B cell (primary cell): ENCODE results near the gene CHD9. TPM values are rescaled to one million over a fixed set of nuclear protein-coding genes. Genes with fewer than 3 reads are reported as not detected.

Experiments
- ATAC-seq: fragments of 200-7000 bp; cut with Tn5 transposase; one replicate; pipeline ENCODE4 v1.10.0; 2021; ENCODE audit warnings: low read depth, mild to moderate bottlenecking, moderate number of reproducible peaks, moderate library complexity
- CTCF ChIA-PET: fragments of 350-600 bp; sonication (Branson Sonifier 250); formaldehyde crosslinking; loops from one replicate; lab custom pipeline; 2021; ENCODE audit warnings: antibody characterized with exemption, inconsistent platforms; lab: Charles Lee
- POLR2A ChIA-PET: fragments of 350-600 bp; sonication (Branson Sonifier 250); formaldehyde crosslinking; loops from one replicate; lab custom pipeline; 2021; ENCODE audit warnings: antibody characterized with exemption; lab: Charles Lee
- DNase-seq: peaks from one replicate; pipeline ENCODE4 v3.0.0; 2013
- H2AFZ ChIP-seq: 2 replicates; pipeline ENCODE4 v1.6.1; 2012; ENCODE audit warnings: mild to moderate bottlenecking, low read depth, low read length; ENCODE audit not compliant: insufficient read depth, poor library complexity, severe bottlenecking
- H3K27ac ChIP-seq, 2 donors: 1 replicate in 1 of 2; 2 replicates in 1 of 2; pipeline ENCODE4 v1.5.1; 2012 to 2013; ENCODE audit warnings: low read length in 2 of 2, mild to moderate bottlenecking in 2 of 2, moderate library complexity in 1 of 2
- H3K27me3 ChIP-seq, 4 experiments: fragments of 200-600 bp in 1 of 4; sonication (generic) in 1 of 4; replicated peaks in 1 of 4; 1 replicate in 2 of 4; 2 replicates in 2 of 4; pipeline versions ENCODE4 v1.6.1 to v1.7.0; 2013 to 2016; ENCODE audit warnings: low read length in 3 of 4, mild to moderate bottlenecking in 2 of 4, mixed read lengths in 1 of 4, moderate library complexity in 1 of 4; ENCODE audit not compliant: insufficient read depth in 4 of 4, control insufficient read depth in 3 of 4; ENCODE audit errors: control extremely low read depth in 1 of 4
- H3K36me3 ChIP-seq, 2 experiments: replicated peaks in 1 of 2; 1 replicate in 1 of 2; 2 replicates in 1 of 2; pipeline versions ENCODE4 v1.6.1 to v1.7.1; 2013; ENCODE audit warnings: low read length in 1 of 2; ENCODE audit not compliant: insufficient read depth in 2 of 2, control insufficient read depth in 1 of 2; ENCODE audit errors: control extremely low read depth in 1 of 2, extremely low read depth in 1 of 2
- H3K4me1 ChIP-seq, 2 donors: fragments of 200-600 bp in 1 of 2; sonication (generic) in 1 of 2; 1 replicate in 1 of 2; 2 replicates in 1 of 2; pipeline versions ENCODE4 v1.5.1 to v1.6.1; 2013 to 2017; ENCODE audit warnings: low read length in 2 of 2; ENCODE audit not compliant: control insufficient read depth in 2 of 2, insufficient read depth in 2 of 2
- H3K4me2 ChIP-seq: replicated peaks from 2 replicates; pipeline ENCODE3; 2012; ENCODE audit warnings: mild to moderate bottlenecking, low read depth, low read length; ENCODE audit not compliant: poor library complexity, severe bottlenecking
- H3K4me3 ChIP-seq, 5 experiments: fragments of 200-600 bp in 1 of 5; sonication (generic) in 1 of 5; 1 replicate in 3 of 5; 2 replicates in 2 of 5; pipeline versions ENCODE4 v1.5.1 to v1.7.0; 2011 to 2016; ENCODE audit warnings: low read length in 4 of 5, mild to moderate bottlenecking in 4 of 5, low read depth in 2 of 5, control low read depth in 1 of 5, moderate library complexity in 1 of 5; ENCODE audit not compliant: insufficient read depth in 1 of 5; ENCODE audit errors: control extremely low read depth in 1 of 5, extremely low read depth in 1 of 5
- H3K79me2 ChIP-seq: fragments of 200-600 bp; sonication (generic); one replicate; pipeline ENCODE4 v1.6.0; 2016; ENCODE audit warnings: low read length; ENCODE audit not compliant: control insufficient read depth, insufficient read depth
- H3K9ac ChIP-seq: fragments of 200-600 bp; sonication (generic); 2 replicates; pipeline ENCODE4 v1.6.1; 2017; ENCODE audit warnings: mild to moderate bottlenecking, low read length, moderate library complexity
- H3K9me3 ChIP-seq, 3 donors: one replicate each; pipeline versions ENCODE4 v1.6.1 to v1.7.1; 2013; ENCODE audit warnings: low read length in 2 of 3; ENCODE audit not compliant: control insufficient read depth in 2 of 3, insufficient read depth in 1 of 3; ENCODE audit errors: control extremely low read depth in 1 of 3
- H4K20me1 ChIP-seq: 2 replicates; pipeline ENCODE4 v1.6.0; 2012; ENCODE audit warnings: mild to moderate bottlenecking, low read length; ENCODE audit not compliant: insufficient read depth, control insufficient read depth, poor library complexity, severe bottlenecking
- H3K27ac Mint-ChIP-seq: one replicate; pipeline ENCODE4 v1.8.0; 2021; ENCODE audit warnings: mixed read lengths
- H3K27me3 Mint-ChIP-seq: one replicate; pipeline ENCODE4 v1.8.0; 2021; ENCODE audit warnings: mixed read lengths
- H3K4me1 Mint-ChIP-seq: one replicate; pipeline ENCODE4 v1.8.0; 2021; ENCODE audit warnings: mixed read lengths
- H3K4me3 Mint-ChIP-seq: one replicate; pipeline ENCODE4 v1.8.0; 2021; ENCODE audit warnings: mixed read lengths
- H3K9me3 Mint-ChIP-seq: one replicate; pipeline ENCODE4 v1.8.0; 2022; ENCODE audit warnings: mixed read lengths; ENCODE audit not compliant: insufficient read depth
- EZH2 ChIP-seq: IDR thresholded peaks from 2 replicates; pipeline ENCODE4 v1.6.1; 2012; ENCODE audit warnings: borderline replicate concordance, low read depth, mild to moderate bottlenecking, moderate library complexity, low read length; ENCODE audit not compliant: insufficient read depth, poor library complexity, severe bottlenecking
- WGBS: methylation state at CpG from one replicate; pipeline ENCODE4 v1.1.5; 2013; ENCODE audit warnings: missing lambda C conversion rate; ENCODE audit not compliant: insufficient coverage; 5-methylcytosine and 5-hydroxymethylcytosine counted together
- intact Hi-C: fragments of 100-400 bp; cut with micrococcal nuclease; formaldehyde crosslinking; loops from one replicate; pipeline ENCODE4 v1.10.0; 2022
- polyA plus RNA-seq: library from polyadenylated mRNA; depleted of rRNA; stranded (reverse); fragments of >200 nt; gene quantifications from 2 replicates; pipeline ENCODE4 v1.2.3, GENCODE V29; 2012
- total RNA-seq, 2 donors: library from RNA; stranded (reverse); fragments of 120-200 nt in 1 of 2; gene quantifications; 1 replicate in 1 of 2; 2 replicates in 1 of 2; pipeline versions ENCODE4 v1.2.3 to v1.2.4, GENCODE V29; 2013 to 2022
- TF ChIP-seq, protein P1 (sequence below): fragments of 200-600 bp; IDR thresholded peaks from one replicate; pipeline ENCODE4 v1.8.0; 2022; ENCODE audit warnings: antibody characterized with exemption, mild to moderate bottlenecking

The CHD9 gene
- total and polyA plus RNA-seq, 2 donors (not counting 1 experiment from before 2014, with no cell fraction given), result 12.2 to 102 TPM

DNA sequence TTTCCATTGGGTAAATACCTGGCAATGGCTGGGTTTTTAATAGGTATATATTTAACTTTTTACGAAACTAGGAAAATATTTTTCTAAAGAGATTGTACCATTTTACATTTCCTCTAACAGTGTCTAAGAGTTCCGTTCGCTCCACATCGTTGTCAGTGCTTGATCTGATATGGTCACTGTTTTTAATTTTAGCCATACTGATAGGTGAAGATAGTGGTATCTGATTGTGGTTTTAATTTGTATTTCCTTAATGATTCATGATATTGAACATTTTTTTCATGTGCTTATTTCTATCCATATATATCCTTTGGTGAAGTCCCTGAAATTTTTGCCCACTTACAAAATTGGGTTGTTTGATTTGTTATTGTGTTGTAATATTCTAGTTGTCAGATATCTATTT is 117.7 kb downstream of the CHD9 start:
- CTCF ChIA-PET, result interaction anchor here (0.7 kb wide), 1 partner anchor 117 kb away, joined by 4 read pairs; the partner anchor contains the start of gene CHD9

DNA sequence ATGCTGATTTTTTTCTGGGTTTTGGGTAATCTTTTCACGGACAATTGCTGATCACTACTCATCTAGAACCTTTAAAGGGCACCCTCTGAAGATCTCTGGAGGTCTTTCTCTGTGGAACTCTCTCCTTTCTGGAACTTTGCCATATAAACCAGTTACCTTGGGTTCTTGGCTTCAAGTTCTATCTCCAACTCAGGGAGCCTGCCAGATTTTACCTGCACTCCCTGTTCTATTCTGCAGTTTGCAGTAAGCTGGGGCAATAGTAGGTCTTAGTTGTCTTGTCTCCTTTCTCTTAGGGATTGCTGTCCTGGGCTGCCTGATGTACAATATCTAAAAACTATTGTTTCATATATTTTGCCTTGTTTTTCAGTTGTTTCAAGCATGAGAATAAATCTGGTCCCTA is 120.3 kb downstream of the CHD9 start:
- Histone ChIP-seq H3K9ac (no peak overlapping the region), H3K4me2 (no peak overlapping the region), H3K27ac (no peak overlapping the region), H3K4me3 (no peak overlapping the region), H3K4me1 (peaks cover 0 to 2% of the 10 kb centered on the region in 2 donors), H3K27me3 (no peaks in the 10 kb centered on the region), H3K79me2 (peaks cover 41% of the 10 kb centered on the region), H4K20me1 (peaks cover 17% of the 10 kb centered on the region), H2AFZ (no peak overlapping the region), H3K36me3 (peaks cover 2 to 12% of the 10 kb centered on the region in 2 experiments), H3K9me3 (no peaks in the 10 kb centered on the region)
- H3K27ac Mint-ChIP-seq, result no peak overlapping the region
- no peaks in the 10 kb centered on the region for H3K27me3 Mint-ChIP-seq
- ChIA-PET POLR2A (no interaction called here), CTCF (no interaction called here)
- no peak overlapping the region for H3K4me3 Mint-ChIP-seq
- intact Hi-C loops, result no loop called here
- no peak for ATAC-seq
- peaks cover 25% of the 10 kb centered on the region for H3K4me1 Mint-ChIP-seq
- no CpG with 5 or more reads among the region's 1 CpG for WGBS
- H3K9me3 Mint-ChIP-seq, result no peaks in the 10 kb centered on the region
- no peak for DNase-seq
- TF ChIP-seq, protein P1, sequence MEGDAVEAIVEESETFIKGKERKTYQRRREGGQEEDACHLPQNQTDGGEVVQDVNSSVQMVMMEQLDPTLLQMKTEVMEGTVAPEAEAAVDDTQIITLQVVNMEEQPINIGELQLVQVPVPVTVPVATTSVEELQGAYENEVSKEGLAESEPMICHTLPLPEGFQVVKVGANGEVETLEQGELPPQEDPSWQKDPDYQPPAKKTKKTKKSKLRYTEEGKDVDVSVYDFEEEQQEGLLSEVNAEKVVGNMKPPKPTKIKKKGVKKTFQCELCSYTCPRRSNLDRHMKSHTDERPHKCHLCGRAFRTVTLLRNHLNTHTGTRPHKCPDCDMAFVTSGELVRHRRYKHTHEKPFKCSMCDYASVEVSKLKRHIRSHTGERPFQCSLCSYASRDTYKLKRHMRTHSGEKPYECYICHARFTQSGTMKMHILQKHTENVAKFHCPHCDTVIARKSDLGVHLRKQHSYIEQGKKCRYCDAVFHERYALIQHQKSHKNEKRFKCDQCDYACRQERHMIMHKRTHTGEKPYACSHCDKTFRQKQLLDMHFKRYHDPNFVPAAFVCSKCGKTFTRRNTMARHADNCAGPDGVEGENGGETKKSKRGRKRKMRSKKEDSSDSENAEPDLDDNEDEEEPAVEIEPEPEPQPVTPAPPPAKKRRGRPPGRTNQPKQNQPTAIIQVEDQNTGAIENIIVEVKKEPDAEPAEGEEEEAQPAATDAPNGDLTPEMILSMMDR, result no peak
- TF ChIP-seq EZH2, result no peak

More for the DNA sequence above, 117.7 kb downstream of the CHD9 start:
- no peak overlapping the region for H3K4me3 ChIP-seq
- no peak overlapping the region for H3K27ac ChIP-seq
- intact Hi-C loops, result no loop called here
- H4K20me1 ChIP-seq, result peaks cover 17% of the 10 kb centered on the region
- no peak overlapping the region for H3K4me3 Mint-ChIP-seq
- ATAC-seq (no peak), DNase-seq (no peak)
- TF ChIP-seq, protein P1, result no peak
- no peak for TF ChIP-seq EZH2
- peaks cover 2 to 9% of the 10 kb centered on the region in 2 experiments for H3K36me3 ChIP-seq
- POLR2A ChIA-PET, result no interaction called here
- H3K27me3 ChIP-seq, result no peaks in the 10 kb centered on the region
- no peak overlapping the region for H3K4me2 ChIP-seq
- H2AFZ ChIP-seq, result no peak overlapping the region
- no peaks in the 10 kb centered on the region for H3K9me3 ChIP-seq
- H3K79me2 ChIP-seq, result peaks cover 52% of the 10 kb centered on the region
- H3K27ac Mint-ChIP-seq, result no peak overlapping the region
- no CpG with 5 or more reads among the region's 4 CpGs for WGBS
- no peaks in the 10 kb centered on the region for H3K27me3 Mint-ChIP-seq
- H3K9me3 Mint-ChIP-seq, result no peaks in the 10 kb centered on the region
- peaks cover 23% of the 10 kb centered on the region for H3K4me1 Mint-ChIP-seq
- H3K9ac ChIP-seq, result no peak overlapping the region
- peaks cover 0 to 2% of the 10 kb centered on the region in 2 donors for H3K4me1 ChIP-seq
